GM23338 (cell line): ENCODE results near the gene HACE1. TPM values are rescaled to one million over a fixed set of nuclear protein-coding genes. Genes with fewer than 3 reads are reported as not detected.
"Not testable (repeated sequence)": the region's sequence is repeated elsewhere in the genome, so short reads cannot be mapped to it uniquely, and the experiment has no call there.

Experiments used
- ATAC-seq: fragments of 200-7000 bp; cut with Tn5 transposase; 3 replicates; pipeline ENCODE4 v1.9.1; 2020
- DNase-seq: peaks from one replicate; pipeline ENCODE4 v3.0.0-alpha.2; 2015; ENCODE audit warnings: low spot score
- H2AFZ ChIP-seq: fragments of 200-600 bp; sonication (generic); 2 replicates; pipeline ENCODE4 v1.8.0; 2016; ENCODE audit warnings: antibody characterized with exemption, mild to moderate bottlenecking, moderate library complexity
- H3F3A ChIP-seq: fragments of 200-600 bp; sonication (generic); replicated peaks from 2 replicates; pipeline ENCODE4 v1.8.0; 2017; ENCODE audit warnings: antibody characterized with exemption, mixed run types, low read depth
- H3K27ac ChIP-seq: fragments of 200-600 bp; sonication (generic); 2 replicates; pipeline ENCODE4 v1.6.1; 2016; ENCODE audit warnings: low read depth
- H3K27me3 ChIP-seq: fragments of 200-600 bp; sonication (generic); 2 replicates; pipeline ENCODE4 v1.8.0; 2016; ENCODE audit warnings: mild to moderate bottlenecking, mixed run types, moderate library complexity; ENCODE audit not compliant: insufficient read depth
- H3K36me3 ChIP-seq: fragments of 200-600 bp; sonication (generic); 2 replicates; pipeline ENCODE4 v1.8.0; 2016; ENCODE audit warnings: mild to moderate bottlenecking; ENCODE audit not compliant: insufficient read depth
- H3K4me1 ChIP-seq: fragments of 200-600 bp; sonication (generic); 2 replicates; pipeline ENCODE4 v1.8.0; 2016; ENCODE audit warnings: mild to moderate bottlenecking, moderate library complexity; ENCODE audit not compliant: insufficient read depth
- H3K4me2 ChIP-seq: fragments of 200-600 bp; sonication (generic); 2 replicates; pipeline ENCODE4 v1.7.1; 2017; ENCODE audit warnings: mixed run types
- H3K4me3 ChIP-seq: fragments of 200-600 bp; sonication (generic); 2 replicates; pipeline ENCODE4 v1.6.1; 2016; ENCODE audit warnings: mixed run types
- H3K79me2 ChIP-seq: fragments of 200-600 bp; sonication (generic); replicated peaks from 2 replicates; pipeline ENCODE4 v1.8.0; 2017; ENCODE audit warnings: mild to moderate bottlenecking; ENCODE audit not compliant: insufficient read depth
- H3K9me2 ChIP-seq: fragments of 200-600 bp; sonication (generic); 2 replicates; pipeline ENCODE4 v1.8.0; 2017; ENCODE audit not compliant: insufficient read depth
- H4K20me1 ChIP-seq: fragments of 200-600 bp; sonication (generic); replicated peaks from 2 replicates; pipeline ENCODE4 v1.8.0; 2017; ENCODE audit warnings: mild to moderate bottlenecking; ENCODE audit not compliant: insufficient read depth
- H3K27ac Mint-ChIP-seq: 2 replicates; pipeline ENCODE4 v1.8.0; 2020; ENCODE audit warnings: inconsistent platforms, mild to moderate bottlenecking, moderate library complexity, mixed read lengths
- H3K27me3 Mint-ChIP-seq: 3 replicates; pipeline ENCODE4 v1.8.0; 2022; ENCODE audit warnings: low read depth, mild to moderate bottlenecking, moderate library complexity, mixed read lengths, inconsistent platforms; ENCODE audit not compliant: insufficient read depth, poor library complexity
- H3K36me3 Mint-ChIP-seq: 3 replicates; pipeline ENCODE4 v1.8.0; 2021; ENCODE audit warnings: low read depth, mild to moderate bottlenecking, inconsistent platforms, moderate library complexity, mixed read lengths
- H3K4me1 Mint-ChIP-seq: 3 replicates; pipeline ENCODE4 v1.8.0; 2020; ENCODE audit warnings: mild to moderate bottlenecking, inconsistent platforms, mixed read lengths
- H3K4me3 Mint-ChIP-seq: 3 replicates; pipeline ENCODE4 v1.8.0; 2021; ENCODE audit warnings: moderate library complexity, mild to moderate bottlenecking, inconsistent platforms, mixed read lengths
- H3K9me3 Mint-ChIP-seq: 3 replicates; pipeline ENCODE4 v1.8.0; 2020; ENCODE audit warnings: moderate library complexity, mild to moderate bottlenecking, inconsistent platforms, mixed read lengths
- CREB1 ChIP-seq: fragments of 250-450 bp; sonication (Bioruptor Pico); IDR thresholded peaks from 2 replicates; pipeline ENCODE4 v1.5.0; 2020; ENCODE audit warnings: low read depth, mild to moderate bottlenecking, moderate library complexity
- EZH2 ChIP-seq: fragments of 200-600 bp; sonication (generic); IDR thresholded peaks from one replicate; pipeline ENCODE4 v1.8.0; 2017; ENCODE audit warnings: antibody characterized with exemption, mild to moderate bottlenecking, low read depth; ENCODE audit not compliant: unreplicated experiment
- EZH2phosphoT487 ChIP-seq: fragments of 200-600 bp; sonication (generic); IDR thresholded peaks from one replicate; pipeline ENCODE4 v1.8.1; 2018; ENCODE audit warnings: antibody characterized with exemption; ENCODE audit not compliant: unreplicated experiment
- JUNB ChIP-seq: IDR thresholded peaks from one replicate; pipeline ENCODE4 v1.6.1; 2016; ENCODE audit warnings: antibody characterized with exemption; ENCODE audit not compliant: unreplicated experiment
- NANOG ChIP-seq: IDR thresholded peaks from 2 replicates; pipeline ENCODE4 v1.6.1; 2016; ENCODE audit warnings: antibody characterized with exemption, borderline replicate concordance
- POLR2AphosphoS5 ChIP-seq: IDR thresholded peaks from 2 replicates; pipeline ENCODE4 v1.6.1; 2016; ENCODE audit warnings: antibody characterized with exemption, low read depth
- STAT1 ChIP-seq: IDR thresholded peaks from one replicate; pipeline ENCODE4 v1.6.1; 2016; ENCODE audit warnings: antibody characterized with exemption; ENCODE audit not compliant: unreplicated experiment
- ZNF114 ChIP-seq: fragments of 250-450 bp; sonication (Bioruptor Pico); IDR thresholded peaks from 2 replicates; pipeline ENCODE4 v1.5.0; 2020; ENCODE audit warnings: mild to moderate bottlenecking, moderate library complexity
- ZNF331 ChIP-seq: fragments of 250-450 bp; sonication (Bioruptor Pico); IDR thresholded peaks from 2 replicates; pipeline ENCODE4 v1.5.0; 2020; ENCODE audit warnings: low read depth, mild to moderate bottlenecking, moderate library complexity
- ZNF462 ChIP-seq: fragments of 250-450 bp; sonication (Bioruptor Pico); IDR thresholded peaks from 2 replicates; pipeline ENCODE4 v1.5.0; 2020; ENCODE audit warnings: mild to moderate bottlenecking, moderate library complexity
- polyA plus RNA-seq: library from polyadenylated mRNA; unstranded; fragments of >200 nt; fragmentation: Nextera tagmentation; extraction: Ambion mirVana; gene quantifications from 2 replicates; pipeline ENCODE4 v1.2.1, GENCODE V29; 2016
- total RNA-seq: library from RNA; depleted of rRNA; stranded (reverse); fragments of >200 nt; shearing (Covaris generic); gene quantifications from 2 replicates; pipeline ENCODE4 v1.2.3, GENCODE V29; 2014
- TF ChIP-seq, protein P1 (sequence below), 2 experiments: fragments of 200-600 bp in 1 of 2; sonication (generic) in 1 of 2; conservative IDR thresholded peaks; 2 replicates each; pipeline versions ENCODE4 v1.5.1 to v1.6.1; 2016 to 2017; ENCODE audit warnings: antibody characterized with exemption in 2 of 2, low read depth in 2 of 2, mild to moderate bottlenecking in 2 of 2, moderate library complexity in 1 of 2
- TF ChIP-seq, protein P2 (sequence below): IDR thresholded peaks from 2 replicates; pipeline ENCODE4 v1.6.1; 2016; ENCODE audit warnings: antibody characterized with exemption

Gene HACE1
- total and polyA plus RNA-seq, 2 experiments from 2014 or later = 8.6 to 28.7 TPM

- H3K9me3 Mint-ChIP-seq, H3K9me2 ChIP-seq, H3K4me3 ChIP-seq, H4K20me1 ChIP-seq, H3K27ac Mint-ChIP-seq, H3K27me3 Mint-ChIP-seq, H3K79me2 ChIP-seq, H3F3A ChIP-seq, H3K4me3 Mint-ChIP-seq, H3K4me2 ChIP-seq, ATAC-seq, H3K27ac ChIP-seq, H3K4me1 Mint-ChIP-seq, H2AFZ ChIP-seq, DNase-seq, H3K27me3 ChIP-seq, H3K4me1 ChIP-seq: not testable (repeated sequence)
- H3K36me3 ChIP-seq = peaks cover 14% of the 10 kb centered on the region
- H3K36me3 Mint-ChIP-seq = peaks cover 27% of the 10 kb centered on the region
These were observed 12.0 kb downstream of the HACE1 start for GRCh38 chr6:104847721-104848120.

DNA sequence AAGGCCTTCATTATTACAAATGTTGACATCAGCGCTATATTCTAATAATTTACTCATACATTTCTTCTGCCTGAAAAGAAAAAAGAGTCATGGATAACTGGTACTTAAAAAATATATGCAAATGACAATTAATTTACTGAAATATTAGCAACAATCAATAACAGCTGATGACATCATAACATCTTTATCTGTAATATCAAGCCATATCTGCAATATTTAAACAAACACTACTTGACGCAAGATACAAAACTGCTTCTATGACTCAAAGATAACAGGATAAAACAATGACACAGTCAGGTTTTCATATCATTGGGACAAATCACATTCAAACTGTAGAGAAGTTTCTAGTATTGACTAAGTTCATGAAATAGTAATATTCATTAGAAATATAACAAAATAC is 16.5 kb downstream of the HACE1 start:
- Histone ChIP-seq H3K9me2 (no peaks in the 10 kb centered on the region), H3K4me1 (no peaks in the 10 kb centered on the region), H4K20me1 (no peaks in the 10 kb centered on the region), H3K27ac (no peak overlapping the region), H3K4me2 (no peak overlapping the region), H3K79me2 (no peaks in the 10 kb centered on the region), H2AFZ (no peak overlapping the region), H3F3A (no peaks in the 10 kb centered on the region), H3K27me3 (no peaks in the 10 kb centered on the region), H3K36me3 (peaks cover 2% of the 10 kb centered on the region; the same call in 1 of the 2 replicates), H3K4me3 (no peak overlapping the region)
- Mint-ChIP-seq H3K27me3 (no peaks in the 10 kb centered on the region), H3K4me3 (no peak overlapping the region), H3K36me3 (peaks cover 28% of the 10 kb centered on the region; the same call in 2 of the 3 replicates), H3K4me1 (0 out of 3 replicates have a peak, but pooled peaks cover 4% of the 10 kb centered on the region), H3K27ac (no peak overlapping the region), H3K9me3 (no peaks in the 10 kb centered on the region)
- ATAC-seq (no peak), DNase-seq (no peak)
- TF ChIP-seq ZNF462 (CRISPR knock-in tag) (no peak), NANOG (no peak), ZNF114 (CRISPR knock-in tag) (no peak), EZH2phosphoT487 (no peak), ZNF331 (CRISPR knock-in tag) (no peak), POLR2AphosphoS5 (no peak), CREB1 (CRISPR knock-in tag) (no peak), JUNB (no peak), STAT1 (no peak), EZH2 (no peak)
- TF ChIP-seq, protein P1, sequence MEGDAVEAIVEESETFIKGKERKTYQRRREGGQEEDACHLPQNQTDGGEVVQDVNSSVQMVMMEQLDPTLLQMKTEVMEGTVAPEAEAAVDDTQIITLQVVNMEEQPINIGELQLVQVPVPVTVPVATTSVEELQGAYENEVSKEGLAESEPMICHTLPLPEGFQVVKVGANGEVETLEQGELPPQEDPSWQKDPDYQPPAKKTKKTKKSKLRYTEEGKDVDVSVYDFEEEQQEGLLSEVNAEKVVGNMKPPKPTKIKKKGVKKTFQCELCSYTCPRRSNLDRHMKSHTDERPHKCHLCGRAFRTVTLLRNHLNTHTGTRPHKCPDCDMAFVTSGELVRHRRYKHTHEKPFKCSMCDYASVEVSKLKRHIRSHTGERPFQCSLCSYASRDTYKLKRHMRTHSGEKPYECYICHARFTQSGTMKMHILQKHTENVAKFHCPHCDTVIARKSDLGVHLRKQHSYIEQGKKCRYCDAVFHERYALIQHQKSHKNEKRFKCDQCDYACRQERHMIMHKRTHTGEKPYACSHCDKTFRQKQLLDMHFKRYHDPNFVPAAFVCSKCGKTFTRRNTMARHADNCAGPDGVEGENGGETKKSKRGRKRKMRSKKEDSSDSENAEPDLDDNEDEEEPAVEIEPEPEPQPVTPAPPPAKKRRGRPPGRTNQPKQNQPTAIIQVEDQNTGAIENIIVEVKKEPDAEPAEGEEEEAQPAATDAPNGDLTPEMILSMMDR (conservative IDR thresholded peaks at IDR 0.05; ENCODE audit: low read depth in 2 of 2) = no peak
- TF ChIP-seq, protein P2, sequence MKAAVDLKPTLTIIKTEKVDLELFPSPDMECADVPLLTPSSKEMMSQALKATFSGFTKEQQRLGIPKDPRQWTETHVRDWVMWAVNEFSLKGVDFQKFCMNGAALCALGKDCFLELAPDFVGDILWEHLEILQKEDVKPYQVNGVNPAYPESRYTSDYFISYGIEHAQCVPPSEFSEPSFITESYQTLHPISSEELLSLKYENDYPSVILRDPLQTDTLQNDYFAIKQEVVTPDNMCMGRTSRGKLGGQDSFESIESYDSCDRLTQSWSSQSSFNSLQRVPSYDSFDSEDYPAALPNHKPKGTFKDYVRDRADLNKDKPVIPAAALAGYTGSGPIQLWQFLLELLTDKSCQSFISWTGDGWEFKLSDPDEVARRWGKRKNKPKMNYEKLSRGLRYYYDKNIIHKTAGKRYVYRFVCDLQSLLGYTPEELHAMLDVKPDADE = no peak
